Fibroblast of pulmonary artery (primary cell): ENCODE measurements around the gene GAL3ST2.
"Not testable (repeated sequence)": the region's sequence is repeated elsewhere in the genome, so short reads cannot be mapped to it uniquely, and the experiment has no call there.

Experiments used
- DNase-seq: peaks from one replicate; pipeline ENCODE4 v3.0.0-alpha.2; 2010; ENCODE audit warnings: low read depth
- H3K4me3 ChIP-seq: replicated peaks from 2 replicates; pipeline ENCODE4 v1.5.1; 2011; ENCODE audit warnings: low read depth, mild to moderate bottlenecking, control low read depth, low read length, moderate library complexity
- CTCF ChIP-seq: IDR thresholded peaks from 2 replicates; pipeline ENCODE4 v1.5.1; 2011; ENCODE audit warnings: mild to moderate bottlenecking, control low read depth, low read length, inconsistent platforms; ENCODE audit errors: missing control alignments

The GAL3ST2 gene

GRCh38 chr2:241776336-241777169 is at the start of gene GAL3ST2:
TSS of gene GAL3ST2 (plus strand) at chr2:241776822. CDS start at chr2:241776956, 134 bp downstream.
- no peak within 1 kb of the TSS for H3K4me3 ChIP-seq
- DNase-seq: no peak
- no peak for TF ChIP-seq CTCF

- no peak for TF ChIP-seq CTCF
- H3K4me3 ChIP-seq: no peak overlapping the region
- DNase-seq: no peak
Measured at GRCh38 chr2:241728000-241728399, 48.6 kb upstream of the GAL3ST2 start.

- TF ChIP-seq CTCF: no peak
- no peak for DNase-seq
- no peak overlapping the region for H3K4me3 ChIP-seq
Measured at GRCh38 chr2:241728627-241729026, 48.0 kb upstream of the GAL3ST2 start.

GRCh38 chr2:241729868-241730267 is 46.8 kb upstream of the GAL3ST2 start:
- TF ChIP-seq CTCF: no peak
- no peak for DNase-seq
- no peak overlapping the region for H3K4me3 ChIP-seq

GRCh38 chr2:241730671-241731293 is 45.8 kb upstream of the GAL3ST2 start:
- TF ChIP-seq CTCF: no peak
- no peak for DNase-seq
- no peak overlapping the region for H3K4me3 ChIP-seq

GRCh38 chr2:241732513-241733186 is 44.0 kb upstream of the GAL3ST2 start:
- H3K4me3 ChIP-seq: not testable (repeated sequence)
- peak; percentile 67 for DNase-seq
- TF ChIP-seq CTCF: peak; percentile 37
